C4-2B (cell line): Measurements from ENCODE around the gene PDE4D.

Source experiments
- CTCF ChIP-seq: fragments of 450-650 bp; conservative IDR thresholded peaks from 2 replicates; pipeline ENCODE4 v1.5.1; 2017; ENCODE audit warnings: mild to moderate bottlenecking
- ZFX ChIP-seq: fragments of 450-650 bp; IDR thresholded peaks from 2 replicates; pipeline ENCODE4 v1.6.1; 2017

- TF ChIP-seq CTCF (no peak), ZFX (no peak)
Measured at GRCh38 chr5:59418808-59419207, 474.7 kb downstream of the PDE4D start.
